A673 (cell line): Measurements from ENCODE around the gene SHISAL2B. TPM values are rescaled to one million over a fixed set of nuclear protein-coding genes. Genes with fewer than 3 reads are reported as not detected.
A peak's percentile ranks its signal among the peaks of the same experiment; 100 is the strongest.
"Not testable (repeated sequence)": the region's sequence is repeated elsewhere in the genome, so short reads cannot be mapped to it uniquely, and the experiment has no call there.

Experiments
- BruUV-seq: library from RNA; stranded (reverse); fragments of 400-500 nt; replicated peaks from 2 replicates; lab custom pipeline; 2021; lab: Mats Ljungman, UMichigan
- CTCF ChIA-PET: fragments of 300-600 bp; sonication (Branson Sonifier 250); formaldehyde crosslinking; loops from one replicate; lab custom pipeline; 2022; ENCODE audit warnings: antibody characterized with exemption; lab: Charles Lee
- POLR2A ChIA-PET: fragments of 300-600 bp; sonication (Branson Sonifier 250); formaldehyde crosslinking; loops from one replicate; lab custom pipeline; 2022; ENCODE audit warnings: antibody characterized with exemption; ENCODE audit not compliant: low non-redundant PET; lab: Charles Lee
- DNase-seq: peaks from one replicate; pipeline ENCODE4 v3.0.0-alpha.2; 2015; ENCODE audit warnings: low spot score
- H3K27ac ChIP-seq: fragments of 200-600 bp; sonication (generic); 2 replicates; pipeline ENCODE4 v1.5.1; 2016; ENCODE audit warnings: mixed run types, low read depth, mild to moderate bottlenecking, mixed read lengths, antibody characterized with exemption, low read length; ENCODE audit not compliant: poor library complexity, severe bottlenecking
- H3K27me3 ChIP-seq: fragments of 200-600 bp; sonication (generic); replicated peaks from 2 replicates; pipeline ENCODE4 v1.6.1; 2017; ENCODE audit warnings: mixed run types, low read depth, mild to moderate bottlenecking, mixed read lengths, antibody characterized with exemption, low read length; ENCODE audit not compliant: insufficient read depth, poor library complexity
- H3K36me3 ChIP-seq: fragments of 200-600 bp; sonication (generic); 2 replicates; pipeline ENCODE4 v1.6.1; 2016; ENCODE audit warnings: mixed run types, mild to moderate bottlenecking, mixed read lengths, antibody characterized with exemption, low read length; ENCODE audit not compliant: insufficient read depth, poor library complexity, severe bottlenecking
- H3K4me1 ChIP-seq: fragments of 200-600 bp; sonication (generic); 2 replicates; pipeline ENCODE4 v1.6.1; 2017; ENCODE audit warnings: mixed run types, mild to moderate bottlenecking, mixed read lengths, antibody characterized with exemption, low read length; ENCODE audit not compliant: insufficient read depth, poor library complexity, severe bottlenecking
- H3K4me3 ChIP-seq: fragments of 200-600 bp; sonication (generic); 2 replicates; pipeline ENCODE4 v1.5.1; 2016; ENCODE audit warnings: low read depth, mixed run types, mild to moderate bottlenecking, mixed read lengths, low read length; ENCODE audit not compliant: poor library complexity, severe bottlenecking
- H3K9me3 ChIP-seq: fragments of 200-600 bp; sonication (generic); 2 replicates; pipeline ENCODE4 v1.6.1; 2016; ENCODE audit warnings: mixed run types, low read depth, mild to moderate bottlenecking, mixed read lengths, antibody characterized with exemption, low read length; ENCODE audit not compliant: poor library complexity, severe bottlenecking
- EZH2 ChIP-seq: fragments of 200-600 bp; sonication (generic); IDR thresholded peaks from 2 replicates; pipeline ENCODE4 v1.6.1; 2017; ENCODE audit warnings: borderline replicate concordance, low read depth, mild to moderate bottlenecking, mixed read lengths, antibody characterized with exemption, low read length; ENCODE audit not compliant: poor library complexity, severe bottlenecking
- intact Hi-C: fragments of 100-400 bp; cut with micrococcal nuclease; formaldehyde crosslinking; loops from one replicate; pipeline ENCODE4 v1.10.0; 2022; ENCODE audit not compliant: unreplicated experiment
- total RNA-seq: library from RNA; stranded (reverse); gene quantifications from 2 replicates; pipeline ENCODE4 v1.2.3, GENCODE V29; 2021
- TF ChIP-seq, protein P1 (sequence below): fragments of 300-800, 200-600 bp; sonication (generic); conservative IDR thresholded peaks from 2 replicates; pipeline ENCODE4 v1.5.1; 2017; ENCODE audit warnings: low read depth, mild to moderate bottlenecking, antibody characterized with exemption, low read length, moderate library complexity, mixed read lengths

The SHISAL2B gene
- total RNA-seq, 1 experiment from 2014 or later, result not detected

DNA sequence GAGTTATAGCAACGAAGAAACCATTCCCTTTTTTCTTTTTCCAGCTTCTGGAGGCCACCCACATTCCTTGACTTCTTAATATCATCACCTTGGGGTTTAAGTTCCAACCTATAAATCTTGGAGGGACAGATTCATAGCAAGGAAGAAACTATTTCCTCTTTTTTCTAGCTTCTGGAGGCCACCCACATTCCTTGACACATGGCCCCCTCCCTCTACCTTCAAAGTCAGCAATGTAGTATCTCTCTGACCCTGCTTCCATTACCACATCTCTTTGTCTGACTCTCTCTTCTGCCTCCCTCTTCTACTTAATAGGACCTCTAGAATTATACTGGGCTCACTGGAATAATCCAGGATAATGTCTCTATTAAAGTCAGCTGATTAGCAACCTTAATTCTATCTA lies 34.7 kb upstream of the SHISAL2B start:
- no peak for DNase-seq
- Histone ChIP-seq H3K27ac (no peak overlapping the region), H3K27me3 (no peaks in the 10 kb centered on the region), H3K9me3 (no peaks in the 10 kb centered on the region), H3K36me3 (no peaks in the 10 kb centered on the region), H3K4me3 (no peak overlapping the region), H3K4me1 (peaks cover 8% of the 10 kb centered on the region)
- intact Hi-C loops, result no loop called here
- TF ChIP-seq, protein P1, sequence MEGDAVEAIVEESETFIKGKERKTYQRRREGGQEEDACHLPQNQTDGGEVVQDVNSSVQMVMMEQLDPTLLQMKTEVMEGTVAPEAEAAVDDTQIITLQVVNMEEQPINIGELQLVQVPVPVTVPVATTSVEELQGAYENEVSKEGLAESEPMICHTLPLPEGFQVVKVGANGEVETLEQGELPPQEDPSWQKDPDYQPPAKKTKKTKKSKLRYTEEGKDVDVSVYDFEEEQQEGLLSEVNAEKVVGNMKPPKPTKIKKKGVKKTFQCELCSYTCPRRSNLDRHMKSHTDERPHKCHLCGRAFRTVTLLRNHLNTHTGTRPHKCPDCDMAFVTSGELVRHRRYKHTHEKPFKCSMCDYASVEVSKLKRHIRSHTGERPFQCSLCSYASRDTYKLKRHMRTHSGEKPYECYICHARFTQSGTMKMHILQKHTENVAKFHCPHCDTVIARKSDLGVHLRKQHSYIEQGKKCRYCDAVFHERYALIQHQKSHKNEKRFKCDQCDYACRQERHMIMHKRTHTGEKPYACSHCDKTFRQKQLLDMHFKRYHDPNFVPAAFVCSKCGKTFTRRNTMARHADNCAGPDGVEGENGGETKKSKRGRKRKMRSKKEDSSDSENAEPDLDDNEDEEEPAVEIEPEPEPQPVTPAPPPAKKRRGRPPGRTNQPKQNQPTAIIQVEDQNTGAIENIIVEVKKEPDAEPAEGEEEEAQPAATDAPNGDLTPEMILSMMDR, result no peak
- CTCF ChIA-PET, result no interaction called here
- POLR2A ChIA-PET, result no interaction called here
- BruUV-seq, result no TSS peak

DNA sequence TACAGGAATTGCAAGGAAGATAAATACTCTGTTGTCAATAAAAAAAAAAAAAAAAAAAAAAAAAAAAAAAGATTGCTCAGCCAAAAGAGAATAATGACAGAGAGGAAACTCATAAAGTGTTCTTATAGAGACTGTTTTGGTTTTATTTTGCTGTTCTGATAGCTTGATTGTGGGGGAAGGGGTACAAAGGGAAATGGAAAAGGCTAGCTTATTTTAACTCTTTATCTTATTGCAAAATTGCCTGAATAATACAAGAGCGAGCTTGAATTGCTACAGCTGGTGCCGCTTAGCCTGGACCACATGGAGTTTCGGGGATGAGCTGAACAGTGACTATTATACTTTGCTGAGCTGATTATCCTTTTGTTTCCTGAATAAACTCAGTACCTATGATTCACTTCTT lies 31.0 kb upstream of the SHISAL2B start:
- POLR2A ChIA-PET, result no interaction called here
- Histone ChIP-seq H3K27me3 (no peaks in the 10 kb centered on the region), H3K4me1 (peaks cover 8% of the 10 kb centered on the region), H3K9me3 (no peaks in the 10 kb centered on the region), H3K36me3 (no peaks in the 10 kb centered on the region), H3K4me3 (no peak overlapping the region), H3K27ac (no peak overlapping the region)
- DNase-seq, result peak; percentile 82
- CTCF ChIA-PET, result no interaction called here
- TF ChIP-seq, protein P1, result no peak
- TF ChIP-seq EZH2, result no peak
- intact Hi-C loops, result no loop called here
- no TSS peak for BruUV-seq

DNA sequence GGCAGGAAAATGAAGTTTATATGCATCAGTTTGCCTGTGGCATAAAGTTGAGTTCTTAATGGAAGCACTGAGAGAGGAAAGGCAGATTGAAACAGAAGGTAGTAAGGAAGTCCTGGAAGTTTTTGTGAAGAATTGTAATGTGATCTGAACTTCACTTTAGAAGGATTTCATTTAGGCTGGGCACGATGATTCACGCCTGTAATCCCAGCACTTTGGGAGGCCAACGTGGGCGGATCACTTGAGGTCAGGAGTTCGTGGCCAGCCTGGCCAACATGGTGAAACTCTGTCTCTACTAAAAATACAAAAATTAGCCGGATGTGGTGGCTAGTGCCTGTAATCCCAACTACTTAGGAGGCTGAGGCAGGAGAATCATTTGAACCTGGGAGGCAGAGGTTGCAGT lies 27.1 kb upstream of the SHISAL2B start:
- H3K9me3 ChIP-seq, BruUV-seq, H3K4me1 ChIP-seq, H3K4me3 ChIP-seq, intact Hi-C loops, H3K27me3 ChIP-seq, H3K36me3 ChIP-seq, H3K27ac ChIP-seq, CTCF ChIA-PET, DNase-seq: not testable (repeated sequence)
- POLR2A ChIA-PET, result interaction anchor here (0.6 kb wide), 1 partner anchor 11 kb away, joined by 8 read pairs; no protein-coding TSS in a partner anchor

DNA sequence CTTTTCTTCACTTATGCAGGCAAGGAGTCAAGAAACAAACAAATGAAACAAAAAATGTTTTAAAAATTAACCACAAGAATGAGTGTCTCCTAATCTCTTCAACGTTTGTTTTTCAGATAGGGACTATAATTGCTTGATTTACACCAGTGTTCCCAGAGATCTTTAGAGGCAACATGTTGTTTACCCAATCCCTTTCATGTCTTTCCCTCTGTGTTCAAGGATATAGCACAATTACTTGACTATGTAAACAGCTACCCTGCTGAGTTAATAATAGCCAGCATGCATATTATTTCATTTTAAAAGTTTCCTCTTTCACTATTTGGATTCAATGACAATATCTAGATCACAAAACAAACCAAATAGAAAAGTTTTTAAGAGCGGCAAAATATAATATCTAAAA lies 25.1 kb upstream of the SHISAL2B start:
- ChIA-PET POLR2A (no interaction called here), CTCF (no interaction called here)
- intact Hi-C loops, result no loop called here
- Histone ChIP-seq H3K27ac (no peak overlapping the region), H3K9me3 (no peaks in the 10 kb centered on the region), H3K36me3 (no peaks in the 10 kb centered on the region), H3K4me3 (no peak overlapping the region), H3K27me3 (no peaks in the 10 kb centered on the region), H3K4me1 (no peaks in the 10 kb centered on the region)
- BruUV-seq, result no TSS peak
- no peak for TF ChIP-seq EZH2
- TF ChIP-seq, protein P1, result no peak
- DNase-seq, result no peak
